T-helper 1 cell treated with Interleukin-12 subunit alpha and Interleukin-12 subunit beta and Interleukin-4 antibody, amounts not matched to agents 30 μg/mL and 1 μg/mL, for 36 hours (primary cell): Measurements from ENCODE around the gene PLEKHA1.

Experiments used
- H3K27ac Mint-ChIP-seq: one replicate; pipeline ENCODE4 v1.8.0; 2021; ENCODE audit warnings: mild to moderate bottlenecking, mixed read lengths
- H3K27me3 Mint-ChIP-seq: one replicate; pipeline ENCODE4 v1.8.0; 2021; ENCODE audit warnings: low read depth, mixed read lengths
- H3K36me3 Mint-ChIP-seq: one replicate; pipeline ENCODE4 v1.8.0; 2021; ENCODE audit warnings: low read depth, mixed read lengths
- H3K4me1 Mint-ChIP-seq: one replicate; pipeline ENCODE4 v1.8.0; 2021; ENCODE audit warnings: low read depth, mixed read lengths
- H3K4me3 Mint-ChIP-seq: one replicate; pipeline ENCODE4 v1.8.0; 2021; ENCODE audit warnings: mild to moderate bottlenecking, moderate library complexity, mixed read lengths
- H3K9me3 Mint-ChIP-seq: one replicate; pipeline ENCODE4 v1.8.0; 2021; ENCODE audit warnings: mixed read lengths

PLEKHA1 gene

GRCh38 chr10:122417667-122418066 lies 43.2 kb downstream of the PLEKHA1 start:
- Mint-ChIP-seq H3K9me3 (no peaks in the 10 kb centered on the region), H3K27me3 (no peaks in the 10 kb centered on the region), H3K27ac (no peak overlapping the region), H3K4me3 (no peak overlapping the region), H3K4me1 (peaks cover 20% of the 10 kb centered on the region), H3K36me3 (peaks cover 7% of the 10 kb centered on the region)

DNA sequence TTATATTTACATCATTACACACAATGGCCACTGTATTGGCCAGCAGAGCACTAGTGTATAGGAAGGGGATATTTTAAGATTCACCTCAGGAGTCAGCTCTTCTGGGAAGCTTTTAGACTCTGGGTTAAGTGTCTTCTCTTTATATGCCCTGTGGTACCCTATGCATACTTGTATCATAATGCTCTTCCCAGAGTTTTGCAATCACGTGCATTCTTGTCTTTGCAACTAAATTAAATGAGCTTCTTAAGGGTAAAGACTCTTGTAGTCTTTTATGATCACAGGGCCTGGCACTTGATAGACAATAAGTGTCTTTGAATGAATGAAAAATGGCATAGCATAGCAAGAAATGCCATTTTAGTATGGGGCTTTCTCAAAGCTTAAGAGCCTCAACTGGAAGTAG lies 44.5 kb downstream of the PLEKHA1 start:
- peaks cover 20% of the 10 kb centered on the region for H3K4me1 Mint-ChIP-seq
- H3K27me3 Mint-ChIP-seq: no peaks in the 10 kb centered on the region
- peaks cover 7% of the 10 kb centered on the region for H3K36me3 Mint-ChIP-seq
- H3K4me3 Mint-ChIP-seq: no peak overlapping the region
- no peaks in the 10 kb centered on the region for H3K9me3 Mint-ChIP-seq
- H3K27ac Mint-ChIP-seq: no peak overlapping the region

DNA sequence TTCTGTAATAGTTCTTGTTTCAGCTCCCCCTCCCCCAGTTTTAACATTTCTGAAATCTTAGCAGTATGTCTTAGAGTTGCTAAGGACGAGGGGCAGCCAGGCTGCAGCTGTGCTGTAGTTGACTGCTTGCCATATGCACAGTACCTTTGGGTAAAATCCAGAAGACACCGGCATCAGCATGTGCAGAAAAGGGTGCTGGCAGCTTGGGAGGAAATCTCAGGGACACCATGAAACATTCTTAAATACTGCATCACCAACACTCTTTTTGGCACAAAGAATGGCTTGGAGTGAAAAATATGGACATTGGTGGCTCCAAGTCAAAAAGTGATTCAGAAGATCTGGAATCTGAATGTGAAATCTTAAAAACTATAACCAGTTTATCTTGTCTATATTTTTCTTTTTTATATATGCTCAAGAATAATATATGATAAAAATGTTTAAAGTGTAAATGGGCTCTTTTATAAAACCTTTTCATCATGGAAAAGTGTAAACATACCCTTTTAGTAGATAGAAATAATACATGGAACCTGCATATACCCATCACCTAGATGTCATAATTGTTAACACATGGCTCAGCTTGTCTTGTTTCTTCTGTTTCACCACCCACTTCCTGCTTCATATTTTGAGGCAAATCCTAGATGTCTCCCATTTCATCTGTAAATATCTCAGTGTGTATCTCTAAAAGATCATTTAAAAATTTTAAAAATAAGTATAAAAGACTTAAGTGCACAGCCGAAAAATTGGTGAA lies 45.5 kb downstream of the PLEKHA1 start:
- H3K27ac Mint-ChIP-seq: no peak overlapping the region
- peaks cover 5% of the 10 kb centered on the region for H3K36me3 Mint-ChIP-seq
- no peak overlapping the region for H3K4me3 Mint-ChIP-seq
- H3K27me3 Mint-ChIP-seq: no peaks in the 10 kb centered on the region
- H3K4me1 Mint-ChIP-seq: peaks cover 20% of the 10 kb centered on the region
- no peaks in the 10 kb centered on the region for H3K9me3 Mint-ChIP-seq

GRCh38 chr10:122420624-122421007 lies 46.1 kb downstream of the PLEKHA1 start:
- Mint-ChIP-seq H3K4me3 (no peak overlapping the region), H3K9me3 (no peaks in the 10 kb centered on the region), H3K27ac (no peak overlapping the region), H3K4me1 (peaks cover 20% of the 10 kb centered on the region), H3K36me3 (peaks cover 5% of the 10 kb centered on the region), H3K27me3 (no peaks in the 10 kb centered on the region)

- Mint-ChIP-seq H3K9me3 (no peaks in the 10 kb centered on the region), H3K36me3 (peaks cover 5% of the 10 kb centered on the region), H3K4me1 (peaks cover 20% of the 10 kb centered on the region), H3K27ac (no peak overlapping the region), H3K4me3 (no peak overlapping the region), H3K27me3 (no peaks in the 10 kb centered on the region)
These were observed 46.6 kb downstream of the PLEKHA1 start for GRCh38 chr10:122421054-122421625.

GRCh38 chr10:122421742-122422141 lies 47.2 kb downstream of the PLEKHA1 start:
- Mint-ChIP-seq H3K27ac (no peak overlapping the region), H3K4me1 (peaks cover 20% of the 10 kb centered on the region), H3K9me3 (no peaks in the 10 kb centered on the region), H3K4me3 (no peak overlapping the region), H3K36me3 (peaks cover 5% of the 10 kb centered on the region), H3K27me3 (no peaks in the 10 kb centered on the region)

DNA sequence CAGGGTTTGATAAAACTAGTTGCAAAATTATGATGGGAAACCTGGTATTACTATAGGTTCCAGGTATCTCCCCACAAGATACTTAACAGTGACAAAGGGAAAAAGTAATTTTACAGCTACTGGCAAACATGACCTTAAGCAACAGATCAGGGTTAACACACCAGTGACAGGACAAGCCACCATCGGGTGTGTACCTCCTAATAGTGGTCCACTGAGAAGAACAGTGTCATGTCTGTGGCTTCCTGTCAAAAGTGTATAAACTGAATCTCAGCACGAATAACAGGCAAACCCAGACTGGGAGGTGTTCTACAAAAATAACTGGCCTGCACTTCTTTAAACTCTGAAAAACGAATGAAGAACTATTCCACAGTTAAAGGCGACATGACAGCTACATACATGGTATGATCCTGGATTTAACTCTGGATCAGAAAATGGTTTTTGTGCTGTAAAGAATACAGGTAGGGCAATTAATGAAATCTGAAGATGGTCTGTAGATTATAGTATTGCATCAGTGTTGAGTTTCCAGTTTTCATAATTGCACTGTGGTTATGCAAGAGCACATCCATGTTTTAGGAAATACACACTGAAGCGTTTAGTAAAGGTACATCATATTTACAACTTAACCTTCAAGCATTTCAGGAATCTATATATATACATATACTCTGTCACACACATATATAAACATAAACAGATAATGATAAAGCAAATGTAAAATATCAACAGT lies 47.9 kb downstream of the PLEKHA1 start:
- H3K9me3 Mint-ChIP-seq: no peaks in the 10 kb centered on the region
- H3K27me3 Mint-ChIP-seq: no peaks in the 10 kb centered on the region
- H3K4me1 Mint-ChIP-seq: peaks cover 17% of the 10 kb centered on the region
- no peak overlapping the region for H3K27ac Mint-ChIP-seq
- no peak overlapping the region for H3K4me3 Mint-ChIP-seq
- H3K36me3 Mint-ChIP-seq: peaks cover 5% of the 10 kb centered on the region

DNA sequence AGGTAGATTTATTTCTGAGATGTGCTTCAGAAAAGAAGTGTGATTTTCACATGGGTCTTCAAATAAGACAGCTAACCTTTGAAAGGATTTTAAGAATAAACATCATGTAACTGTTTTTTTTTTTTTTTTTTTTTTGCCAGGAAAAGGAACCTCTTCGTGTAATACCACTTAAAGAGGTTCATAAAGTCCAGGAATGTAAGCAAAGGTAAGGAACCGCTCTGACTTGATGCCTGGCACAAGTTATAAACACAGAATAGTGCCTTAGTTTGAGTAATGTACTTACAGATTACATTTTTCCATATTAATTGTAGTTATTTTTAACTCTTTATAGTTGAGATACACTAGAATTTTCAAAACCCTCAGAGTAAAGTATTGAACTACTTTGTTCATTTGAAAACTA lies 49.6 kb downstream of the PLEKHA1 start:
- H3K36me3 Mint-ChIP-seq: peaks cover 5% of the 10 kb centered on the region
- H3K27ac Mint-ChIP-seq: no peak overlapping the region
- no peaks in the 10 kb centered on the region for H3K27me3 Mint-ChIP-seq
- no peaks in the 10 kb centered on the region for H3K9me3 Mint-ChIP-seq
- peaks cover 17% of the 10 kb centered on the region for H3K4me1 Mint-ChIP-seq
- no peak overlapping the region for H3K4me3 Mint-ChIP-seq

- no peaks in the 10 kb centered on the region for H3K36me3 Mint-ChIP-seq
- peaks cover 10% of the 10 kb centered on the region for H3K4me1 Mint-ChIP-seq
- no peaks in the 10 kb centered on the region for H3K27me3 Mint-ChIP-seq
- no peaks in the 10 kb centered on the region for H3K9me3 Mint-ChIP-seq
- H3K4me3 Mint-ChIP-seq: no peak overlapping the region
- H3K27ac Mint-ChIP-seq: no peak overlapping the region
These were observed 52.3 kb downstream of the PLEKHA1 start for GRCh38 chr10:122426829-122427228.

GRCh38 chr10:122427280-122427679 lies 52.8 kb downstream of the PLEKHA1 start:
- Mint-ChIP-seq H3K36me3 (no peaks in the 10 kb centered on the region), H3K27ac (no peak overlapping the region), H3K4me1 (peaks cover 5% of the 10 kb centered on the region), H3K9me3 (no peaks in the 10 kb centered on the region), H3K27me3 (no peaks in the 10 kb centered on the region), H3K4me3 (no peak overlapping the region)

- no peaks in the 10 kb centered on the region for H3K36me3 Mint-ChIP-seq
- H3K4me3 Mint-ChIP-seq: no peak overlapping the region
- H3K27ac Mint-ChIP-seq: no peak overlapping the region
- no peaks in the 10 kb centered on the region for H3K9me3 Mint-ChIP-seq
- no peaks in the 10 kb centered on the region for H3K27me3 Mint-ChIP-seq
- no peaks in the 10 kb centered on the region for H3K4me1 Mint-ChIP-seq
These were observed 60.8 kb downstream of the PLEKHA1 start for GRCh38 chr10:122435212-122435827.

DNA sequence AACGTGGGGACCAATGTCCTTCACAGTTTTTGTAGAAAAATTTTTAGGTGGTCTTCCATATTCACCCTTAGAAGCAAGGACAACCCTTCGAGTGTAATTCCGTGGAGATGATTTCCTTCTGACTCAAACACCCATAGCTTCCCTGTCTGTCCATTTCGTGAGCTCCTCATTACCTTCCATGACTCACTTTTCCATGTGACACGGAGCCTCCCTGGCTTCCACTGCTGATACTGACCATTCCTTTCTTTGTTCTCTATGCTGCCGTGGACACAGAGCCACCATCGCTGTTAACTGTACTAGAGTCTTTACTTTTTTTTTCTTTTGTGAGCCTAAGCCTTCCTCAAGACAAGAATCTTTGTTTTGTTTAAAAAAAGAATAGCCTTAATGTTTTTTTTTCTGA lies 67.5 kb downstream of the PLEKHA1 start:
- H3K4me3 Mint-ChIP-seq: no peak overlapping the region
- peaks cover 6% of the 10 kb centered on the region for H3K27me3 Mint-ChIP-seq
- H3K27ac Mint-ChIP-seq: no peak overlapping the region
- no peaks in the 10 kb centered on the region for H3K36me3 Mint-ChIP-seq
- no peaks in the 10 kb centered on the region for H3K4me1 Mint-ChIP-seq
- no peaks in the 10 kb centered on the region for H3K9me3 Mint-ChIP-seq

GRCh38 chr10:122445469-122445868 lies 71.0 kb downstream of the PLEKHA1 start:
- no peak overlapping the region for H3K27ac Mint-ChIP-seq
- no peaks in the 10 kb centered on the region for H3K9me3 Mint-ChIP-seq
- H3K4me1 Mint-ChIP-seq: no peaks in the 10 kb centered on the region
- no peak overlapping the region for H3K4me3 Mint-ChIP-seq
- peaks cover 18% of the 10 kb centered on the region for H3K27me3 Mint-ChIP-seq
- no peaks in the 10 kb centered on the region for H3K36me3 Mint-ChIP-seq

GRCh38 chr10:122445904-122446303 lies 71.4 kb downstream of the PLEKHA1 start:
- Mint-ChIP-seq H3K27me3 (peaks cover 18% of the 10 kb centered on the region), H3K27ac (no peak overlapping the region), H3K4me3 (no peak overlapping the region), H3K9me3 (no peaks in the 10 kb centered on the region), H3K36me3 (no peaks in the 10 kb centered on the region), H3K4me1 (no peaks in the 10 kb centered on the region)
